ENCODE results near the gene DDX23.

DDX23 gene

GRCh38 chr12:48794870-48795269 lies 57.1 kb downstream of the DDX23 start:
- no peak for FAIRE-seq

- no peak for FAIRE-seq
Measured at GRCh38 chr12:48793696-48794095, 58.3 kb downstream of the DDX23 start.

GRCh38 chr12:48789858-48790326 lies 62.1 kb downstream of the DDX23 start:
- no peak for FAIRE-seq

- FAIRE-seq: no peak
Measured at GRCh38 chr12:48788854-48789775, 62.8 kb downstream of the DDX23 start, which contains the start of gene ADCY6. Gene ADCY6 (minus strand): TSS chr12:48789089. CDS start chr12:48783434, 5,655 bp downstream.

GRCh38 chr12:48788524-48788853 lies 63.5 kb downstream of the DDX23 start:
- no peak for FAIRE-seq

- FAIRE-seq: no peak
Measured at GRCh38 chr12:48787791-48788523, 64.0 kb downstream of the DDX23 start.

- no peak for FAIRE-seq
Measured at GRCh38 chr12:48786591-48787544, 65.1 kb downstream of the DDX23 start.

GRCh38 chr12:48783432-48783831 lies 68.5 kb downstream of the DDX23 start:
- no peak for FAIRE-seq

GRCh38 chr12:48782457-48783395 lies 69.2 kb downstream of the DDX23 start:
- FAIRE-seq: no peak

- no peak for FAIRE-seq
Measured at GRCh38 chr12:48781750-48782456, 70.1 kb downstream of the DDX23 start.

GRCh38 chr12:48780381-48781025 lies 71.5 kb downstream of the DDX23 start:
- FAIRE-seq: no peak

GRCh38 chr12:48779869-48780268 lies 72.1 kb downstream of the DDX23 start:
- no peak for FAIRE-seq
